ENCODE measurements around the gene SLC26A6. TPM values are rescaled to one million over a fixed set of nuclear protein-coding genes. Genes with fewer than 3 reads are reported as not detected.

The SLC26A6 gene
- total and polyA plus RNA-seq, 2 of the 13 experiments (the other 11 are each of a cell fraction or from before 2014, with no cell fraction given): 40.7 to 184 TPM

GRCh38 chr3:48609088-48610005, 25.9 kb downstream of the SLC26A6 start, which contains the start of gene UQCRC1 (continued):
- TF ChIP-seq CREB3 (CRISPR knock-in tag; IDR thresholded peaks at IDR 0.05) (0 out of 2 replicates have a peak, but pooled peaks have one; percentile 24), DNMT1 (CRISPR knock-in tag; IDR thresholded peaks at IDR 0.05) (no peak; the same call in 1 of the 2 replicates), TEAD2 (CRISPR knock-in tag; IDR thresholded peaks at IDR 0.05) (no peak), ZNF282 (IDR thresholded peaks at IDR 0.05; ENCODE audit: partially characterized antibody) (no peak), ZNF646 (CRISPR knock-in tag; IDR thresholded peaks at IDR 0.05) (0 out of 2 replicates have a peak, but pooled peaks have one; percentile 27), LRRFIP1 (CRISPR knock-in tag; conservative IDR thresholded peaks at IDR 0.05) (no peak), ZNF607 (CRISPR knock-in tag; IDR thresholded peaks at IDR 0.05; ENCODE audit: borderline replicate concordance) (0 out of 2 replicates have a peak, but pooled peaks have one; percentile 71), ZNF333 (CRISPR knock-in tag; IDR thresholded peaks at IDR 0.05; ENCODE audit: borderline replicate concordance) (peak; percentile 97), RFX1 (IDR thresholded peaks at IDR 0.05) (no peak; the same call in 1 of the 2 replicates), ZNF460 (CRISPR knock-in tag; IDR thresholded peaks at IDR 0.05; ENCODE audit: borderline replicate concordance) (no peak), ZEB1 (IDR thresholded peaks at IDR 0.05; ENCODE audit: insufficient replicate concordance, low read depth) (peak; percentile 2), TBP (CRISPR knock-in tag; IDR thresholded peaks at IDR 0.05) (no peak), FOXA3 (CRISPR knock-in tag; IDR thresholded peaks at IDR 0.05) (no peak), NFE2 (CRISPR knock-in tag; IDR thresholded peaks at IDR 0.05) (no peak), ZNF326 (CRISPR knock-in tag; IDR thresholded peaks at IDR 0.05; ENCODE audit: borderline replicate concordance) (no peak), ZNF691 (CRISPR knock-in tag; IDR thresholded peaks at IDR 0.05; ENCODE audit: borderline replicate concordance, low read depth) (peak; percentile 67; the same call in 1 of the 2 replicates), MIER3 (CRISPR knock-in tag; IDR thresholded peaks at IDR 0.05; ENCODE audit: borderline replicate concordance) (no peak), ZNF883 (CRISPR knock-in tag; IDR thresholded peaks at IDR 0.05; ENCODE audit: not compliant biosample characterization) (peak; percentile 89)

Measured in HepG2 (cell line).